GM21619 (cell line): ENCODE measurements around the gene ATP4A.

ENCODE experiments used
- ATAC-seq: cut with Tn5 transposase; IDR thresholded peaks from one replicate; pipeline ENCODE4 v1.9.1; 2021; ENCODE audit not compliant: unreplicated experiment

The ATP4A gene

DNA sequence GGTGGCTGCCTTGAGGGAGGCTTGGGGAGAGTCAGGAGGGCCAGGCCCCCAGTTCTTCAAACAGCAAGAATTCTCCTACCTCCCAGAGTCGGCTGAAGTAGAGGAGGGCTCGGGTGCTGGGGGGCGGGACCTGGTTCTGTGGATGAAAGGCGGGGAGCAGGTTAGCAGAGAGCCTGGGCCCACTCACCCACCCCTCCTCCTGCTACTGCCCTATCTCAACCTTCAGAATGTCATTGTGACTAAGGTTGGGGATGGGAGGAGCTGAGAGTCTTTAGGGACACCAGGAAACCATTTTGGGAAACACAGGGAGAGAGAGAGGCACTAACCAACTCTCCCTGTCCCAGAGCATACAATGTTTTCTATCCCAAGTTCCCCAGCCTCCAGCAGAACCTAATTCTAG lies 60.7 kb downstream of the ATP4A start:
- no peak for ATAC-seq

DNA sequence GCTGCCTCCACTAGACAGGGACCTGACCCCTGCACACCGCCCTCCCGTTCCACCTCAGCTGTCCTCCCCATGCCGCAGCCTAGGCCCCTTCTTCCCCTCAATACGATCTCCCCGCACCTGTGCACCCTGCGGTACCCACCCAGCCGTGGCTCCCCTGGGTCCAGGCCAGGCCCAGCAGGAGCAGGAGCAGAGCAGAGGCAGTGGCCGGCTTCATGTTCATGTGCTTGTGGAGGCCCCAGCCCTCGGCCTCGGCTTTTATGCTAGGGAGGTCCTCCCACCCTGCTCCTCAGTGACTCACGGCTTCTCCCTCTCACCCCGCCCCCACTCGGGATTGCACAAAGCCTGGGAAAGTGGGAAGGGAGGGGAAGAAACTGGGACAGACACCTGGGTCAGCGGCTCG lies 61.8 kb downstream of the ATP4A start:
- ATAC-seq = no peak

DNA sequence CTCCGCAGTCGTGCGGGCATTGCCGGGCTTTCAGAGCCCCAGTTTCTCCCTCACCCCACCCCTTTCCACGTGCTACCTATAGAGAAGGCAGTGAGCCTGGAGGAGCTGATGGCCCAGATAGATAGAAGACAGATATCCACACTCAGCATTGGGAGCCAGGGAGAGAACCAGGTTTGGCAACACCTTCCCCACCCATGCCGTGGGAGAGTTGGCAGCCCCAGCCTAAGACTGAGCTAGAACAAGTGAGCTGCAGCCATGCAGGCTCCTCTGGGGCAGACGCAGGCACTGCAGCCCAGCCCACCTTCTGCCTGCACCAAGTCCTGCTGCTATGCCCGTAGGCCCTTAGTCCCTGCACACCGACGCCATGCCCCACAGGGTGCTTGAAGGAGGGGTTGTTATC lies 62.8 kb downstream of the ATP4A start:
- no peak for ATAC-seq
